OCI-LY7 (cell line): ENCODE data around the gene CDKL4. TPM values are rescaled to one million over a fixed set of nuclear protein-coding genes. Genes with fewer than 3 reads are reported as not detected.

Experiments
- BruUV-seq: library from RNA; stranded (reverse); fragments of 400-500 nt; replicated peaks from 2 replicates; lab custom pipeline; 2021; lab: Mats Ljungman, UMichigan
- CTCF ChIA-PET: fragments of 300-600 bp; sonication (Branson Sonifier 250); formaldehyde crosslinking; loops from one replicate; lab custom pipeline; 2022; ENCODE audit warnings: antibody characterized with exemption; ENCODE audit not compliant: unreplicated experiment; lab: Charles Lee
- POLR2A ChIA-PET: fragments of 300-600 bp; sonication (Branson Sonifier 250); formaldehyde crosslinking; loops from one replicate; lab custom pipeline; 2022; ENCODE audit warnings: antibody characterized with exemption; lab: Charles Lee
- DNase-seq: peaks from one replicate; pipeline ENCODE4 v3.0.0-alpha.2; 2015; ENCODE audit warnings: low spot score
- H2AFZ ChIP-seq: fragments of 200-600 bp; sonication (generic), shearing (Covaris generic); 2 replicates; pipeline ENCODE4 v1.6.1; 2014; ENCODE audit warnings: mild to moderate bottlenecking, antibody characterized with exemption, low read length, moderate library complexity
- H3K27ac ChIP-seq: fragments of 200-600 bp; sonication (generic); 2 replicates; pipeline ENCODE4 v1.5.1; 2014; ENCODE audit warnings: mixed run types, low read depth, mild to moderate bottlenecking, moderate library complexity, low read length, inconsistent platforms; ENCODE audit not compliant: poor library complexity, severe bottlenecking
- H3K36me3 ChIP-seq: fragments of 200-600 bp; sonication (generic); 2 replicates; pipeline ENCODE4 v1.6.1; 2014; ENCODE audit warnings: mild to moderate bottlenecking, antibody characterized with exemption, low read length, moderate library complexity, mixed read lengths; ENCODE audit not compliant: insufficient read depth
- H3K4me1 ChIP-seq: fragments of 200-600 bp; sonication (generic); 2 replicates; pipeline ENCODE4 v1.5.1; 2014; ENCODE audit warnings: mild to moderate bottlenecking, low read length; ENCODE audit not compliant: insufficient read depth, poor library complexity, severe bottlenecking
- H3K4me2 ChIP-seq: fragments of 200-600 bp; sonication (generic); 2 replicates; pipeline ENCODE4 v1.6.1; 2014; ENCODE audit warnings: mild to moderate bottlenecking, low read length
- H3K4me3 ChIP-seq: fragments of 200-600 bp; sonication (generic); 2 replicates; pipeline ENCODE4 v1.5.1; 2014; ENCODE audit warnings: mild to moderate bottlenecking, low read depth, low read length; ENCODE audit not compliant: poor library complexity, severe bottlenecking
- H3K79me2 ChIP-seq: fragments of 200-600 bp; sonication (generic); 2 replicates; pipeline ENCODE4 v1.6.1; 2016; ENCODE audit warnings: low read depth, mild to moderate bottlenecking, low read length, moderate library complexity, mixed read lengths; ENCODE audit not compliant: insufficient read depth
- H3K9me2 ChIP-seq: fragments of 200-600 bp; sonication (generic); 2 replicates; pipeline ENCODE4 v1.6.1; 2016; ENCODE audit warnings: mild to moderate bottlenecking, low read length, mixed read lengths; ENCODE audit not compliant: insufficient read depth
- H3K9me3 ChIP-seq: fragments of 200-600 bp; sonication (generic); 2 replicates; pipeline ENCODE4 v1.6.1; 2014; ENCODE audit warnings: mild to moderate bottlenecking, mixed run types, low read length, mixed read lengths
- H4K20me1 ChIP-seq: fragments of 200-600 bp; sonication (generic); 2 replicates; pipeline ENCODE4 v1.6.1; 2014; ENCODE audit warnings: mild to moderate bottlenecking, antibody characterized with exemption, low read length, moderate library complexity, mixed read lengths; ENCODE audit not compliant: insufficient read depth
- CTCF ChIP-seq: fragments of 200-600 bp; sonication (generic); conservative IDR thresholded peaks from 2 replicates; pipeline ENCODE4 v1.5.1; 2014; ENCODE audit warnings: mild to moderate bottlenecking, antibody characterized with exemption, low read length, moderate library complexity, mixed read lengths
- EZH2phosphoT487 ChIP-seq: fragments of 200-600 bp; sonication (generic); IDR thresholded peaks from 2 replicates; pipeline ENCODE4 v1.6.1; 2018; ENCODE audit warnings: low read depth, borderline replicate concordance, mild to moderate bottlenecking, mixed run types, antibody characterized with exemption, low read length, moderate library complexity, mixed read lengths
- intact Hi-C: fragments of 100-400 bp; cut with micrococcal nuclease; formaldehyde crosslinking; loops from one replicate; pipeline ENCODE4 v1.10.0; 2022; ENCODE audit not compliant: unreplicated experiment
- small RNA-seq: library from RNA; depleted of rRNA; stranded (forward); fragments of <200 nt; gene quantifications from one replicate; pipeline ENCODE3, GENCODE V24; 2014
- total RNA-seq, 2 experiments: library from RNA; depleted of rRNA in 1 of 2; stranded (reverse); fragments of >200 nt in 1 of 2; shearing (Covaris generic) in 1 of 2; gene quantifications; 2 replicates each; pipeline ENCODE4 v1.2.3, GENCODE V29; 2014 to 2022

Gene CDKL4
- total RNA-seq, 2 experiments from 2014 or later, result not detected

GRCh38 chr2:39128919-39129391 is 114.8 kb downstream of the CDKL4 start:
- Histone ChIP-seq H3K4me3 (peak overlapping the region; percentile 47), H3K9me2 (no peaks in the 10 kb centered on the region), H4K20me1 (no peaks in the 10 kb centered on the region), H3K79me2 (no peaks in the 10 kb centered on the region), H3K4me2 (peak overlapping the region; percentile 74), H2AFZ (peak overlapping the region; percentile 92), H3K36me3 (no peaks in the 10 kb centered on the region), H3K9me3 (no peaks in the 10 kb centered on the region), H3K27ac (peak overlapping the region; percentile 77), H3K4me1 (peaks cover 43% of the 10 kb centered on the region)
- ChIA-PET CTCF (no interaction called here), POLR2A (interaction anchor here (0.6 to 2.5 kb wide), 6 partner anchors 10 to 525 kb away, joined by 3 to 19 read pairs (median 3); no protein-coding TSS in a partner anchor)
- DNase-seq, result peak; percentile 64
- BruUV-seq, result no TSS peak
- no peak for TF ChIP-seq EZH2phosphoT487
- TF ChIP-seq CTCF, result no peak
- intact Hi-C loops, result loop anchor here (5.0 to 10.0 kb wide), 3 partner anchors 308 to 1464 kb away; partner anchors contain the start of gene MAP4K3

GRCh38 chr2:39127973-39128372 is 115.8 kb downstream of the CDKL4 start:
- Histone ChIP-seq H3K4me1 (peaks cover 48% of the 10 kb centered on the region), H3K9me3 (no peaks in the 10 kb centered on the region), H3K36me3 (no peaks in the 10 kb centered on the region), H4K20me1 (no peaks in the 10 kb centered on the region), H2AFZ (peak overlapping the region; percentile 92), H3K27ac (peak overlapping the region; percentile 77), H3K4me2 (peak overlapping the region; percentile 74), H3K4me3 (peak overlapping the region; percentile 47), H3K9me2 (no peaks in the 10 kb centered on the region), H3K79me2 (peaks cover 7% of the 10 kb centered on the region; the same call in 1 of the 2 replicates)
- peak; percentile 79 for DNase-seq
- TF ChIP-seq CTCF (no peak), EZH2phosphoT487 (no peak)
- intact Hi-C loops, result loop anchor here (5.0 to 10.0 kb wide), 3 partner anchors 309 to 1463 kb away; partner anchors contain the start of gene MAP4K3
- CTCF ChIA-PET, result no interaction called here
- POLR2A ChIA-PET, result interaction anchor here (0.6 to 2.6 kb wide), 8 partner anchors 9 to 1228 kb away, joined by 3 to 19 read pairs (median 4); no protein-coding TSS in a partner anchor
- BruUV-seq, result no TSS peak

Small RNA genes lying within 50 kb of the gene (small RNA-seq; reads per million reads assigned to genes)
- gene RF00019, result not detected
- gene RF00272, result not detected

Other genes starting within 250 kb of the CDKL4 start
- 15.2 and 21.3 TPM in 2 replicates for gene SOS1, start 122.9 kb downstream of the CDKL4 start, total RNA-seq (2014; rRNA removed; shearing (Covaris generic))
- gene SOS1, start 122.9 kb downstream of the CDKL4 start, total RNA-seq (2022), result 40.0 and 47.9 TPM in 2 replicates
- 10.7 and 12.4 TPM in 2 replicates for gene MAP4K3, start 193.3 kb upstream of the CDKL4 start, total RNA-seq (2014; rRNA removed; shearing (Covaris generic))
- gene MAP4K3, start 193.3 kb upstream of the CDKL4 start, total RNA-seq (2022), result 17.5 and 19.1 TPM in 2 replicates